GM12878 (cell line): ENCODE results near the gene TCERG1L. TPM values are rescaled to one million over a fixed set of nuclear protein-coding genes. Genes with fewer than 3 reads are reported as not detected.

Experiments used
- ATAC-seq: fragments of 200-7000 bp; cut with Tn5 transposase; 3 replicates; pipeline ENCODE4 v1.9.1; 2020; ENCODE audit warnings: mild to moderate bottlenecking, moderate library complexity
- BruUV-seq: library from RNA; stranded (reverse); fragments of 400-500 nt; replicated peaks from 2 replicates; lab custom pipeline; 2021; lab: Mats Ljungman, UMichigan
- CTCF ChIA-PET: fragments of 300-600 bp; sonication (Branson Sonifier 250); formaldehyde crosslinking; extraction: SDS; loops from one replicate; lab custom pipeline; 2021; ENCODE audit warnings: inconsistent platforms; lab: Yijun Ruan, JAX
- POLR2A ChIA-PET: fragments of 350-600 bp; formaldehyde crosslinking; extraction: SDS; loops from one replicate; lab custom pipeline; 2021; ENCODE audit warnings: inconsistent platforms; lab: Charles Lee
- RAD21 ChIA-PET: fragments of 300-600 bp; sonication (Branson Sonifier 250); formaldehyde crosslinking; loops from one replicate; lab custom pipeline; 2023; ENCODE audit warnings: antibody characterized with exemption; ENCODE audit not compliant: unreplicated experiment; lab: Charles Lee
- SMC1A ChIA-PET: fragments of 300-600 bp; sonication (Branson Sonifier 250); formaldehyde crosslinking; loops from one replicate; lab custom pipeline; 2023; ENCODE audit not compliant: unreplicated experiment, uncharacterized antibody; lab: Charles Lee
- DNase-seq: peaks from one replicate; pipeline ENCODE4 v3.0.0-alpha.2; 2011; ENCODE audit warnings: low read depth, low spot score
- FAIRE-seq: peaks from 3 replicates; lab custom pipeline; 2011; peaks lifted over from hg19 to GRCh38; lab: Jason Lieb, UNC
- H2AFZ ChIP-seq: 2 replicates; pipeline ENCODE4 v1.6.0; 2011; ENCODE audit warnings: low read depth, low read length, control low read depth; ENCODE audit not compliant: control insufficient read depth
- H3K27ac ChIP-seq: 2 replicates; pipeline ENCODE4 v1.5.1; 2011; ENCODE audit warnings: control low read depth; ENCODE audit not compliant: control insufficient read depth, insufficient read depth
- H3K27me3 ChIP-seq, 2 experiments: replicated peaks in 1 of 2; 2 replicates each; pipeline versions ENCODE4 v1.6.0 to v1.6.1; 2011; ENCODE audit warnings: low read length in 1 of 2; ENCODE audit not compliant: control insufficient read depth in 2 of 2, insufficient read depth in 2 of 2
- H3K36me3 ChIP-seq, 2 experiments: 2 replicates each; pipeline ENCODE4 v1.5.1; 2011; ENCODE audit warnings: low read length in 1 of 2; ENCODE audit not compliant: control insufficient read depth in 2 of 2, insufficient read depth in 2 of 2
- H3K4me1 ChIP-seq: 2 replicates; pipeline ENCODE4 v1.6.1; 2011; ENCODE audit warnings: mild to moderate bottlenecking, low read length, moderate library complexity, mixed read lengths; ENCODE audit not compliant: control insufficient read depth, insufficient read depth
- H3K4me2 ChIP-seq: 2 replicates; pipeline ENCODE4 v1.6.0; 2011; ENCODE audit warnings: control low read depth; ENCODE audit not compliant: control insufficient read depth, insufficient read depth
- H3K4me3 ChIP-seq: fragments of 200-600 bp; sonication (generic); 2 replicates; pipeline ENCODE4 v1.5.1; 2016
- H3K79me2 ChIP-seq: 2 replicates; pipeline ENCODE4 v1.6.0; 2011; ENCODE audit warnings: low read length; ENCODE audit not compliant: control insufficient read depth, insufficient read depth
- H3K9ac ChIP-seq: 2 replicates; pipeline ENCODE4 v1.8.0; 2011; ENCODE audit warnings: low read length, control low read depth, mixed read lengths; ENCODE audit not compliant: control insufficient read depth, insufficient read depth
- H3K9me3 ChIP-seq: replicated peaks from 3 replicates; pipeline ENCODE4 v1.5.1; 2011; ENCODE audit warnings: mild to moderate bottlenecking, low read length; ENCODE audit not compliant: control insufficient read depth, insufficient read depth
- H4K20me1 ChIP-seq: 2 replicates; pipeline ENCODE4 v1.6.0; 2011; ENCODE audit not compliant: control insufficient read depth, insufficient read depth
- BHLHE40 ChIP-seq, 2 experiments: fragments of 450-650 bp in 1 of 2; IDR thresholded peaks; 2 replicates each; pipeline ENCODE4 v1.6.1; 2011 to 2017; ENCODE audit warnings: low read depth in 2 of 2, borderline replicate concordance in 1 of 2, improper control_type of control experiment in 1 of 2, low read length in 1 of 2, mild to moderate bottlenecking in 1 of 2
- CBX3 ChIP-seq: fragments of 200-600 bp; sonication (generic); IDR thresholded peaks from 2 replicates; pipeline ENCODE4 v1.6.1; 2016; ENCODE audit warnings: low read depth, borderline replicate concordance
- CHD1 ChIP-seq: IDR thresholded peaks from 2 replicates; pipeline ENCODE4 v1.6.1; 2012; ENCODE audit warnings: low read depth, low read length, improper control_type of control experiment
- EP300 ChIP-seq, 2 experiments: fragments of 150-350 bp in 1 of 2; IDR thresholded peaks; 2 replicates each; pipeline ENCODE4 v1.6.1; 2011 to 2012; ENCODE audit warnings: low read depth in 2 of 2, low read length in 2 of 2, borderline replicate concordance in 1 of 2, improper control_type of control experiment in 1 of 2, inconsistent platforms in 1 of 2; ENCODE audit not compliant: control insufficient read depth in 1 of 2
- FOS ChIP-seq: IDR thresholded peaks from 3 replicates; pipeline ENCODE4 v1.6.1; 2011; ENCODE audit warnings: borderline replicate concordance; ENCODE audit not compliant: insufficient read length; ENCODE audit errors: extremely low read depth
- FOXK2 ChIP-seq: fragments of 450-650 bp; IDR thresholded peaks from 2 replicates; pipeline ENCODE4 v1.6.1; 2017; ENCODE audit warnings: mild to moderate bottlenecking, moderate library complexity
- IRF4 ChIP-seq: IDR thresholded peaks from 2 replicates; pipeline ENCODE4 v1.6.1; 2011; ENCODE audit warnings: low read depth, low read length
- MYC ChIP-seq: IDR thresholded peaks from 2 replicates; pipeline ENCODE4 v1.6.1; 2011; ENCODE audit warnings: mild to moderate bottlenecking, low read length, moderate library complexity, inconsistent platforms; ENCODE audit not compliant: insufficient read depth, insufficient replicate concordance, insufficient read length, severe bottlenecking
- PAX5 ChIP-seq: IDR thresholded peaks from 2 replicates; pipeline ENCODE4 v1.6.1; 2011; ENCODE audit warnings: low read depth, low read length, borderline replicate concordance
- SMAD1 ChIP-seq: fragments of 450-650 bp; IDR thresholded peaks from 2 replicates; pipeline ENCODE4 v1.6.1; 2018; ENCODE audit warnings: mild to moderate bottlenecking, low read depth; ENCODE audit not compliant: partially characterized antibody
- SMAD5 ChIP-seq: IDR thresholded peaks from 2 replicates; pipeline ENCODE4 v1.6.1; 2016; ENCODE audit warnings: antibody characterized with exemption, low read depth
- ZZZ3 ChIP-seq: IDR thresholded peaks from 2 replicates; pipeline ENCODE4 v1.6.1; 2011; ENCODE audit warnings: low read depth; ENCODE audit not compliant: control insufficient read depth, insufficient read length
- WGBS: methylation state at CpG from one replicate; pipeline ENCODE4 v1.1.6; 2016; ENCODE audit warnings: low lambda C conversion rate; ENCODE audit not compliant: insufficient replicate concordance, insufficient coverage; ENCODE audit errors: missing lambda C conversion rate; 5-methylcytosine and 5-hydroxymethylcytosine counted together
- in situ Hi-C: fragments of 300-500 bp; cut with MboI; formaldehyde crosslinking; loops from 9 replicates; pipeline ENCODE4 v1.14.3; 2018; ENCODE audit warnings: mixed read lengths
- intact Hi-C: fragments of 100-400 bp; cut with micrococcal nuclease; formaldehyde crosslinking; loops from one replicate; pipeline ENCODE4 v1.14.2; 2022; ENCODE audit not compliant: unreplicated experiment
- polyA plus RNA-seq, 11 experiments: library from polyadenylated mRNA; depleted of rRNA in 4 of 11; unstranded in 6 of 11; stranded (reverse) in 5 of 11; fragments of >200 nt; fragmentation: Nextera tagmentation in 4 of 11; fragmentation: Illumina TruSeq in 1 of 11; extraction: Ambion mirVana in 4 of 11; extraction: Trizol in 1 of 11; gene quantifications; 1 replicate in 1 of 11; 2 replicates in 10 of 11; pipeline versions ENCODE4 v1.2.1 to v1.2.3, GENCODE V29; 2011 to 2016; ENCODE audit warnings: inconsistent platforms in 2 of 11, missing spikeins in 2 of 11, low read depth in 1 of 11
- total RNA-seq, 4 experiments: library from RNA; depleted of rRNA in 3 of 4; stranded (reverse); fragments of >200 nt in 3 of 4; fragmentation: Illumina TruSeq in 1 of 4; extraction: Trizol in 1 of 4; gene quantifications; 2 replicates each; pipeline versions ENCODE4 v1.2.1 to v1.2.3, GENCODE V29; 2013 to 2021
- TF ChIP-seq, protein P1 (sequence below): IDR thresholded peaks from 2 replicates; pipeline ENCODE4 v1.6.1; 2012; ENCODE audit warnings: improper control_type of control experiment, low read depth, low read length; ENCODE audit not compliant: insufficient replicate concordance
- TF ChIP-seq, protein P2 (sequence below): fragments of 450-650 bp; IDR thresholded peaks from 2 replicates; pipeline ENCODE4 v1.6.1; 2016; ENCODE audit warnings: mild to moderate bottlenecking, moderate library complexity, borderline replicate concordance

TCERG1L gene
- total and polyA plus RNA-seq, 10 of the 15 experiments (the other 5 are each of a cell fraction or from before 2014, with no cell fraction given) = not detected

DNA sequence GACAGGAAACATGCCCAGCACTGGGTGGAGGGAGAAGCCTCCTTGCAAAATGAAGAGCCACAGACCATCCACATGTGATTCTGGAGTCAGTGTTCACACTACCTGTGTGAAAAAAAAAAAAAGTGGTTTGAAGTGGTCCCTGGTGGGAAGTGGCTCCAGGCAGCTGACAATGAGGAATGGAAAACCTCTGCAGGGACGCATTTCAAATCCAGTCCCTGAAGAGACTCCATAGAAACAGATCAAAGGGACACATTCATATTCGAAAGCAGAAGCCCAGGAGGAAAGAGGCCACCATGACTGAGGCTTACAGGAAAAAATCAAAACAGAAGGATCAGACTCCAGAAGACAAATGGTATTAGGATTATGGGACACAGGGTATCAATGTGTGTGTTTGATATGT, 11.5 kb upstream of the TCERG1L start:
- no TSS peak for BruUV-seq
- WGBS = 4% methylated on average over 2 of the region's 2 CpGs
- in situ Hi-C loops = no loop called here

More for the DNA sequence above, 11.5 kb upstream of the TCERG1L start:
- Histone ChIP-seq H3K4me1 (no peaks in the 10 kb centered on the region), H3K27ac (no peak overlapping the region), H2AFZ (no peak overlapping the region), H3K27me3 (no peaks in the 10 kb centered on the region), H3K4me2 (no peak overlapping the region), H3K9ac (no peak overlapping the region), H3K36me3 (no peaks in the 10 kb centered on the region), H3K79me2 (no peaks in the 10 kb centered on the region), H3K4me3 (no peak overlapping the region), H4K20me1 (no peaks in the 10 kb centered on the region), H3K9me3 (no peaks in the 10 kb centered on the region)
- POLR2A ChIA-PET = no interaction called here
- no peak for FAIRE-seq
- intact Hi-C loops = no loop called here
- DNase-seq = no peak
- ATAC-seq = no peak
- SMC1A ChIA-PET = no interaction called here
- TF ChIP-seq MYC (no peak), CHD1 (no peak), FOS (no peak), PAX5 (no peak), IRF4 (no peak), FOXK2 (no peak), BHLHE40 (IDR thresholded peaks at IDR 0.05; ENCODE audit: borderline replicate concordance in 1 of 2, low read depth in 2 of 2, low read length in 1 of 2) (no peak), CBX3 (no peak), EP300 (IDR thresholded peaks at IDR 0.05; ENCODE audit: borderline replicate concordance in 1 of 2, control insufficient read depth in 1 of 2, low read depth in 2 of 2, low read length in 2 of 2) (no peak), SMAD5 (no peak), SMAD1 (no peak), ZZZ3 (no peak)
- TF ChIP-seq, protein P1, sequence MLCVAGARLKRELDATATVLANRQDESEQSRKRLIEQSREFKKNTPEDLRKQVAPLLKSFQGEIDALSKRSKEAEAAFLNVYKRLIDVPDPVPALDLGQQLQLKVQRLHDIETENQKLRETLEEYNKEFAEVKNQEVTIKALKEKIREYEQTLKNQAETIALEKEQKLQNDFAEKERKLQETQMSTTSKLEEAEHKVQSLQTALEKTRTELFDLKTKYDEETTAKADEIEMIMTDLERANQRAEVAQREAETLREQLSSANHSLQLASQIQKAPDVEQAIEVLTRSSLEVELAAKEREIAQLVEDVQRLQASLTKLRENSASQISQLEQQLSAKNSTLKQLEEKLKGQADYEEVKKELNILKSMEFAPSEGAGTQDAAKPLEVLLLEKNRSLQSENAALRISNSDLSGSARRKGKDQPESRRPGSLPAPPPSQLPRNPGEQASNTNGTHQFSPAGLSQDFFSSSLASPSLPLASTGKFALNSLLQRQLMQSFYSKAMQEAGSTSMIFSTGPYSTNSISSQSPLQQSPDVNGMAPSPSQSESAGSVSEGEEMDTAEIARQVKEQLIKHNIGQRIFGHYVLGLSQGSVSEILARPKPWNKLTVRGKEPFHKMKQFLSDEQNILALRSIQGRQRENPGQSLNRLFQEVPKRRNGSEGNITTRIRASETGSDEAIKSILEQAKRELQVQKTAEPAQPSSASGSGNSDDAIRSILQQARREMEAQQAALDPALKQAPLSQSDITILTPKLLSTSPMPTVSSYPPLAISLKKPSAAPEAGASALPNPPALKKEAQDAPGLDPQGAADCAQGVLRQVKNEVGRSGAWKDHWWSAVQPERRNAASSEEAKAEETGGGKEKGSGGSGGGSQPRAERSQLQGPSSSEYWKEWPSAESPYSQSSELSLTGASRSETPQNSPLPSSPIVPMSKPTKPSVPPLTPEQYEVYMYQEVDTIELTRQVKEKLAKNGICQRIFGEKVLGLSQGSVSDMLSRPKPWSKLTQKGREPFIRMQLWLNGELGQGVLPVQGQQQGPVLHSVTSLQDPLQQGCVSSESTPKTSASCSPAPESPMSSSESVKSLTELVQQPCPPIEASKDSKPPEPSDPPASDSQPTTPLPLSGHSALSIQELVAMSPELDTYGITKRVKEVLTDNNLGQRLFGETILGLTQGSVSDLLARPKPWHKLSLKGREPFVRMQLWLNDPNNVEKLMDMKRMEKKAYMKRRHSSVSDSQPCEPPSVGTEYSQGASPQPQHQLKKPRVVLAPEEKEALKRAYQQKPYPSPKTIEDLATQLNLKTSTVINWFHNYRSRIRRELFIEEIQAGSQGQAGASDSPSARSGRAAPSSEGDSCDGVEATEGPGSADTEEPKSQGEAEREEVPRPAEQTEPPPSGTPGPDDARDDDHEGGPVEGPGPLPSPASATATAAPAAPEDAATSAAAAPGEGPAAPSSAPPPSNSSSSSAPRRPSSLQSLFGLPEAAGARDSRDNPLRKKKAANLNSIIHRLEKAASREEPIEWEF = no peak
- TF ChIP-seq, protein P2, sequence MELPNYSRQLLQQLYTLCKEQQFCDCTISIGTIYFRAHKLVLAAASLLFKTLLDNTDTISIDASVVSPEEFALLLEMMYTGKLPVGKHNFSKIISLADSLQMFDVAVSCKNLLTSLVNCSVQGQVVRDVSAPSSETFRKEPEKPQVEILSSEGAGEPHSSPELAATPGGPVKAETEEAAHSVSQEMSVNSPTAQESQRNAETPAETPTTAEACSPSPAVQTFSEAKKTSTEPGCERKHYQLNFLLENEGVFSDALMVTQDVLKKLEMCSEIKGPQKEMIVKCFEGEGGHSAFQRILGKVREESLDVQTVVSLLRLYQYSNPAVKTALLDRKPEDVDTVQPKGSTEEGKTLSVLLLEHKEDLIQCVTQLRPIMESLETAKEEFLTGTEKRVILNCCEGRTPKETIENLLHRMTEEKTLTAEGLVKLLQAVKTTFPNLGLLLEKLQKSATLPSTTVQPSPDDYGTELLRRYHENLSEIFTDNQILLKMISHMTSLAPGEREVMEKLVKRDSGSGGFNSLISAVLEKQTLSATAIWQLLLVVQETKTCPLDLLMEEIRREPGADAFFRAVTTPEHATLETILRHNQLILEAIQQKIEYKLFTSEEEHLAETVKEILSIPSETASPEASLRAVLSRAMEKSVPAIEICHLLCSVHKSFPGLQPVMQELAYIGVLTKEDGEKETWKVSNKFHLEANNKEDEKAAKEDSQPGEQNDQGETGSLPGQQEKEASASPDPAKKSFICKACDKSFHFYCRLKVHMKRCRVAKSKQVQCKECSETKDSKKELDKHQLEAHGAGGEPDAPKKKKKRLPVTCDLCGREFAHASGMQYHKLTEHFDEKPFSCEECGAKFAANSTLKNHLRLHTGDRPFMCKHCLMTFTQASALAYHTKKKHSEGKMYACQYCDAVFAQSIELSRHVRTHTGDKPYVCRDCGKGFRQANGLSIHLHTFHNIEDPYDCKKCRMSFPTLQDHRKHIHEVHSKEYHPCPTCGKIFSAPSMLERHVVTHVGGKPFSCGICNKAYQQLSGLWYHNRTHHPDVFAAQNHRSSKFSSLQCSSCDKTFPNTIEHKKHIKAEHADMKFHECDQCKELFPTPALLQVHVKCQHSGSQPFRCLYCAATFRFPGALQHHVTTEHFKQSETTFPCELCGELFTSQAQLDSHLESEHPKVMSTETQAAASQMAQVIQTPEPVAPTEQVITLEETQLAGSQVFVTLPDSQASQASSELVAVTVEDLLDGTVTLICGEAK = no peak
- CTCF ChIA-PET = no interaction called here
- RAD21 ChIA-PET = no interaction called here
